ENCODE results near the gene ATP1A1.

DNA sequence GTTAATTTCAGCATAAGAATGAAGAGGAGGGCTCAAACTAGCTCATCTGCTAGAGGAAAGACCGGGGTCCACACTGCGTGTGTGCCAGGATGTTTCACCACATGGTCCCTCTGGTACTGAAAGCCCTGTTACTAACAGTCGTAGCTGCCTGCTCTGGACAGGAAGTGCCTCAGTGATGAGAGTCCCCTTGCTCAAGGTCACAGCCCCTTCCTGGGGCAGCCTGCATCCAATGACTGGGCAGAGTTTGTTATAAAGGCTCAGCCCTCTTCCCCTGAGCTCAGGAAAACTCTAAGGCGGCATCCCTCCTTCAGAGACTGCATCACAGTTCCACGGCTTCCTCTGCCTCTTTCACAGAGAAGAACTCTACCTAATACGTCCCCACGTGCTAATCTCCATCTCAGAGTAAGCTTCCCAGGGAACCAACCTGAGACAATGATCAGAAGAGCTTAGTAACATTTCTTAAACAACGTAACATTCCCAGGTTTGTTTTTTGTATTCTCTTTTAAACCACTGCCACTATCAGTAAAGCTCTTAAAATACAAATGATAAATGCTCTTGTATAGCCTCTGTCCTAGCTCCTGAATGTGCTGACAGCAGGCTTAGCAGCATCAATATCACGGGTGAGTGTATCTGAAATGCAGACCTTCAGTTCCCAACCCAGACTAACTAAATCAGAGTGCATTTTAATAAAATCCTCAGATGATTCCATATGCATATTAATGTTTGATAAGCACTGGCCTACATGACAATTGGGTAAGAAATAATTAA, 38.0 kb upstream of the ATP1A1 start:
- TF ChIP-seq, protein P1, sequence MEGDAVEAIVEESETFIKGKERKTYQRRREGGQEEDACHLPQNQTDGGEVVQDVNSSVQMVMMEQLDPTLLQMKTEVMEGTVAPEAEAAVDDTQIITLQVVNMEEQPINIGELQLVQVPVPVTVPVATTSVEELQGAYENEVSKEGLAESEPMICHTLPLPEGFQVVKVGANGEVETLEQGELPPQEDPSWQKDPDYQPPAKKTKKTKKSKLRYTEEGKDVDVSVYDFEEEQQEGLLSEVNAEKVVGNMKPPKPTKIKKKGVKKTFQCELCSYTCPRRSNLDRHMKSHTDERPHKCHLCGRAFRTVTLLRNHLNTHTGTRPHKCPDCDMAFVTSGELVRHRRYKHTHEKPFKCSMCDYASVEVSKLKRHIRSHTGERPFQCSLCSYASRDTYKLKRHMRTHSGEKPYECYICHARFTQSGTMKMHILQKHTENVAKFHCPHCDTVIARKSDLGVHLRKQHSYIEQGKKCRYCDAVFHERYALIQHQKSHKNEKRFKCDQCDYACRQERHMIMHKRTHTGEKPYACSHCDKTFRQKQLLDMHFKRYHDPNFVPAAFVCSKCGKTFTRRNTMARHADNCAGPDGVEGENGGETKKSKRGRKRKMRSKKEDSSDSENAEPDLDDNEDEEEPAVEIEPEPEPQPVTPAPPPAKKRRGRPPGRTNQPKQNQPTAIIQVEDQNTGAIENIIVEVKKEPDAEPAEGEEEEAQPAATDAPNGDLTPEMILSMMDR (conservative IDR thresholded peaks at IDR 0.05; ENCODE audit: low read depth in 2 of 2): no peak
- TF ChIP-seq EZH2 (IDR thresholded peaks at IDR 0.05; ENCODE audit: low read depth, unreplicated experiment) (no peak), JUNB (IDR thresholded peaks at IDR 0.05; ENCODE audit: unreplicated experiment) (no peak), POLR2AphosphoS5 (IDR thresholded peaks at IDR 0.05; ENCODE audit: low read depth) (no peak), EZH2phosphoT487 (IDR thresholded peaks at IDR 0.05; ENCODE audit: unreplicated experiment) (no peak), CREB1 (CRISPR knock-in tag; IDR thresholded peaks at IDR 0.05; ENCODE audit: low read depth) (no peak), REST (IDR thresholded peaks at IDR 0.05; ENCODE audit: unreplicated experiment) (no peak), ZNF331 (CRISPR knock-in tag; IDR thresholded peaks at IDR 0.05; ENCODE audit: low read depth) (no peak), ZNF114 (CRISPR knock-in tag; IDR thresholded peaks at IDR 0.05) (no peak), NANOG (IDR thresholded peaks at IDR 0.05; ENCODE audit: borderline replicate concordance) (no peak), STAT1 (IDR thresholded peaks at IDR 0.05; ENCODE audit: unreplicated experiment) (no peak)
- TF ChIP-seq, protein P2, sequence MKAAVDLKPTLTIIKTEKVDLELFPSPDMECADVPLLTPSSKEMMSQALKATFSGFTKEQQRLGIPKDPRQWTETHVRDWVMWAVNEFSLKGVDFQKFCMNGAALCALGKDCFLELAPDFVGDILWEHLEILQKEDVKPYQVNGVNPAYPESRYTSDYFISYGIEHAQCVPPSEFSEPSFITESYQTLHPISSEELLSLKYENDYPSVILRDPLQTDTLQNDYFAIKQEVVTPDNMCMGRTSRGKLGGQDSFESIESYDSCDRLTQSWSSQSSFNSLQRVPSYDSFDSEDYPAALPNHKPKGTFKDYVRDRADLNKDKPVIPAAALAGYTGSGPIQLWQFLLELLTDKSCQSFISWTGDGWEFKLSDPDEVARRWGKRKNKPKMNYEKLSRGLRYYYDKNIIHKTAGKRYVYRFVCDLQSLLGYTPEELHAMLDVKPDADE (IDR thresholded peaks at IDR 0.05): no peak
